IMR-90 (cell line): ENCODE data around the gene RADX. TPM values are rescaled to one million over a fixed set of nuclear protein-coding genes. Genes with fewer than 3 reads are reported as not detected.

Source experiments
- ATAC-seq: fragments of 200-7000 bp; cut with Tn5 transposase; 2 replicates; pipeline ENCODE4 v1.9.1; 2020; ENCODE audit warnings: low read depth, mild to moderate bottlenecking, moderate library complexity
- BruUV-seq: library from RNA; stranded (reverse); fragments of 400-500 nt; replicated peaks from 2 replicates; lab custom pipeline; 2021; lab: Mats Ljungman, UMichigan
- CTCF ChIA-PET: fragments of 300-600 bp; formaldehyde crosslinking; extraction: SDS; loops from one replicate; lab custom pipeline; 2021; ENCODE audit warnings: antibody characterized with exemption; lab: Yijun Ruan, JAX
- POLR2A ChIA-PET: fragments of 300-600 bp; sonication (Branson Sonifier 250); formaldehyde crosslinking; loops from one replicate; lab custom pipeline; 2022; ENCODE audit warnings: antibody characterized with exemption; ENCODE audit not compliant: unreplicated experiment; lab: Charles Lee
- DNase-seq: peaks from one replicate; pipeline ENCODE4 v3.0.0; 2013
- H2AFZ ChIP-seq: replicated peaks from 2 replicates; pipeline ENCODE3; 2013; ENCODE audit warnings: low read length, mild to moderate bottlenecking; ENCODE audit not compliant: poor library complexity
- H2AK5ac ChIP-seq: 2 replicates; pipeline ENCODE4 v1.6.1; 2013; ENCODE audit warnings: low read depth, low read length, inconsistent platforms
- H2AK9ac ChIP-seq: replicated peaks from 2 replicates; pipeline ENCODE3; 2013; ENCODE audit warnings: mild to moderate bottlenecking, low read depth, low read length, moderate library complexity; ENCODE audit not compliant: poor library complexity
- H2BK120ac ChIP-seq: 2 replicates; pipeline ENCODE4 v1.6.1; 2013; ENCODE audit warnings: low read depth, low read length, inconsistent platforms
- H2BK15ac ChIP-seq: 3 replicates; pipeline ENCODE4 v1.6.1; 2013; ENCODE audit warnings: low read depth, low read length, inconsistent platforms
- H2BK20ac ChIP-seq: 2 replicates; pipeline ENCODE4 v1.6.1; 2013; ENCODE audit warnings: low read depth, mild to moderate bottlenecking, inconsistent platforms, low read length, moderate library complexity
- H2BK5ac ChIP-seq: 2 replicates; pipeline ENCODE4 v1.6.1; 2013; ENCODE audit warnings: mild to moderate bottlenecking, low read depth, low read length, inconsistent platforms; ENCODE audit not compliant: poor library complexity, severe bottlenecking
- H3K14ac ChIP-seq: replicated peaks from 2 replicates; pipeline ENCODE4 v1.6.1; 2013; ENCODE audit warnings: low read depth, low read length, inconsistent platforms
- H3K18ac ChIP-seq: 2 replicates; pipeline ENCODE4 v1.6.1; 2013; ENCODE audit warnings: low read depth, low read length, control low read depth
- H3K23ac ChIP-seq: 2 replicates; pipeline ENCODE4 v1.6.1; 2013; ENCODE audit warnings: low read depth, low read length, inconsistent platforms
- H3K27ac ChIP-seq: 2 replicates; pipeline ENCODE4 v1.5.1; 2013; ENCODE audit warnings: mild to moderate bottlenecking, control low read depth, low read length; ENCODE audit not compliant: insufficient read depth
- H3K27me3 ChIP-seq: 2 replicates; pipeline ENCODE4 v1.6.1; 2013; ENCODE audit warnings: low read length; ENCODE audit not compliant: control insufficient read depth, insufficient read depth
- H3K36me3 ChIP-seq: 2 replicates; pipeline ENCODE4 v1.6.1; 2013; ENCODE audit warnings: low read length, mixed read lengths; ENCODE audit not compliant: control insufficient read depth, insufficient read depth
- H3K4ac ChIP-seq: 2 replicates; pipeline ENCODE4 v1.6.1; 2013; ENCODE audit warnings: low read depth, low read length, inconsistent platforms
- H3K4me1 ChIP-seq: 2 replicates; pipeline ENCODE4 v1.6.1; 2013; ENCODE audit warnings: low read length, mixed read lengths; ENCODE audit not compliant: control insufficient read depth, insufficient read depth
- H3K4me2 ChIP-seq: 2 replicates; pipeline ENCODE4 v1.6.1; 2013; ENCODE audit warnings: low read depth, mild to moderate bottlenecking, control low read depth, low read length, moderate library complexity
- H3K4me3 ChIP-seq: 2 replicates; pipeline ENCODE4 v1.5.1; 2013; ENCODE audit warnings: low read depth, mild to moderate bottlenecking, control low read depth, low read length, moderate library complexity; ENCODE audit not compliant: insufficient read depth
- H3K56ac ChIP-seq: 2 replicates; pipeline ENCODE4 v1.6.1; 2013; ENCODE audit warnings: low read length, inconsistent platforms; ENCODE audit not compliant: insufficient read depth; ENCODE audit errors: extremely low read depth
- H3K79me1 ChIP-seq, 2 experiments: 2 replicates each; pipeline ENCODE4 v1.6.1; 2013; ENCODE audit warnings: low read length in 2 of 2, inconsistent platforms in 1 of 2, low read depth in 1 of 2
- H3K9ac ChIP-seq: 2 replicates; pipeline ENCODE4 v1.6.1; 2013; ENCODE audit warnings: low read depth, low read length, control low read depth
- H3K9me1 ChIP-seq: 2 replicates; pipeline ENCODE4 v1.6.1; 2013; ENCODE audit warnings: low read length, inconsistent platforms; ENCODE audit not compliant: insufficient read depth
- H3K9me3 ChIP-seq: 2 replicates; pipeline ENCODE4 v1.6.1; 2013; ENCODE audit warnings: low read length; ENCODE audit not compliant: control insufficient read depth, insufficient read depth
- H4K20me1 ChIP-seq: 2 replicates; pipeline ENCODE4 v1.6.1; 2013; ENCODE audit warnings: low read length, inconsistent platforms; ENCODE audit not compliant: insufficient read depth
- H4K5ac ChIP-seq: 2 replicates; pipeline ENCODE4 v1.6.1; 2013; ENCODE audit warnings: mild to moderate bottlenecking, low read depth, low read length, control low read depth
- H4K8ac ChIP-seq, 2 experiments: 2 replicates each; pipeline ENCODE4 v1.6.1; 2013; ENCODE audit warnings: low read depth in 2 of 2, low read length in 2 of 2, control low read depth in 1 of 2, inconsistent platforms in 1 of 2
- H4K91ac ChIP-seq: 2 replicates; pipeline ENCODE4 v1.6.1; 2013; ENCODE audit warnings: low read depth, low read length, inconsistent platforms; ENCODE audit not compliant: insufficient read depth
- BHLHE40 ChIP-seq: fragments of 150-350 bp; IDR thresholded peaks from 2 replicates; pipeline ENCODE4 v1.6.1; 2016; ENCODE audit warnings: mild to moderate bottlenecking, low read depth, low read length
- FOS ChIP-seq: fragments of 150-350 bp; IDR thresholded peaks from 2 replicates; pipeline ENCODE4 v1.6.1; 2016; ENCODE audit warnings: low read depth, low read length
- MAZ ChIP-seq: IDR thresholded peaks from 2 replicates; pipeline ENCODE4 v1.6.1; 2012; ENCODE audit warnings: low read depth, mild to moderate bottlenecking, low read length, improper control_type of control experiment, moderate library complexity, borderline replicate concordance
- MXI1 ChIP-seq: IDR thresholded peaks from 2 replicates; pipeline ENCODE4 v1.6.1; 2012; ENCODE audit warnings: low read depth, mild to moderate bottlenecking, low read length, moderate library complexity, borderline replicate concordance
- NFE2L2 ChIP-seq: fragments of 150-350 bp; IDR thresholded peaks from 2 replicates; pipeline ENCODE4 v1.6.1; 2016; ENCODE audit warnings: low read depth, mild to moderate bottlenecking, low read length
- POLR2A ChIP-seq: IDR thresholded peaks from 2 replicates; pipeline ENCODE4 v1.6.1; 2012; ENCODE audit warnings: mild to moderate bottlenecking, low read depth, low read length
- RAD21 ChIP-seq: IDR thresholded peaks from 2 replicates; pipeline ENCODE4 v1.6.1; 2012; ENCODE audit warnings: low read length, improper control_type of control experiment
- RFX5 ChIP-seq: IDR thresholded peaks from 2 replicates; pipeline ENCODE4 v1.8.0; 2012; ENCODE audit warnings: low read depth, mild to moderate bottlenecking, low read length, moderate library complexity
- SMC3 ChIP-seq: fragments of 150-350 bp; IDR thresholded peaks from 2 replicates; pipeline ENCODE4 v1.6.1; 2016; ENCODE audit warnings: low read depth, mild to moderate bottlenecking, antibody characterized with exemption, low read length, moderate library complexity
- USF2 ChIP-seq: fragments of 150-350 bp; IDR thresholded peaks from 2 replicates; pipeline ENCODE4 v1.6.1; 2017; ENCODE audit warnings: mild to moderate bottlenecking, antibody characterized with exemption, low read length, low read depth
- WGBS, 2 experiments: methylation state at CpG; one replicate each; pipeline versions ENCODE4 v1.1.5 to v1.1.7; 2013; ENCODE audit warnings: missing lambda C conversion rate in 2 of 2; ENCODE audit not compliant: insufficient read length in 1 of 2; ENCODE audit errors: extremely low coverage in 2 of 2; 5-methylcytosine and 5-hydroxymethylcytosine counted together
- dilution Hi-C: fragments of 300-500 bp; cut with HindIII; formaldehyde crosslinking; loops from one replicate; pipeline ENCODE4 v1.14.3; 2018; ENCODE audit warnings: low sequenced_read_pairs; ENCODE audit not compliant: unreplicated experiment
- in situ Hi-C: fragments of 300-500 bp; cut with MboI; formaldehyde crosslinking; loops from 3 replicates; pipeline ENCODE4 v1.14.3; 2019; ENCODE audit warnings: low sequenced_read_pairs, inconsistent platforms, mixed read lengths
- intact Hi-C: fragments of 100-400 bp; cut with micrococcal nuclease; formaldehyde crosslinking; loops from 2 replicates; pipeline ENCODE4 v1.10.0; 2022
- polyA plus RNA-seq, 3 experiments: library from polyadenylated mRNA; depleted of rRNA; stranded (reverse); fragments of >200 nt; gene quantifications; 2 replicates each; pipeline ENCODE4 v1.2.3, GENCODE V29; 2012; ENCODE audit warnings: low replicate concordance in 1 of 3
- total RNA-seq: library from RNA; depleted of rRNA; stranded (reverse); fragments of >200 nt; gene quantifications from 2 replicates; pipeline ENCODE4 v1.2.3, GENCODE V29; 2012
- TF ChIP-seq, protein P1 (sequence below): conservative IDR thresholded peaks from 2 replicates; pipeline ENCODE4 v1.5.1; 2012; ENCODE audit warnings: mild to moderate bottlenecking, low read depth, low read length, improper control_type of control experiment
- TF ChIP-seq, protein P2 (sequence below): fragments of 150-350 bp; IDR thresholded peaks from 2 replicates; pipeline ENCODE4 v1.6.1; 2016; ENCODE audit warnings: low read depth, mild to moderate bottlenecking, low read length, moderate library complexity, borderline replicate concordance

Gene RADX
- total and polyA plus RNA-seq, 2 of the 4 experiments (the other 2 are of a cell fraction), result 1.6 to 1.8 TPM

DNA sequence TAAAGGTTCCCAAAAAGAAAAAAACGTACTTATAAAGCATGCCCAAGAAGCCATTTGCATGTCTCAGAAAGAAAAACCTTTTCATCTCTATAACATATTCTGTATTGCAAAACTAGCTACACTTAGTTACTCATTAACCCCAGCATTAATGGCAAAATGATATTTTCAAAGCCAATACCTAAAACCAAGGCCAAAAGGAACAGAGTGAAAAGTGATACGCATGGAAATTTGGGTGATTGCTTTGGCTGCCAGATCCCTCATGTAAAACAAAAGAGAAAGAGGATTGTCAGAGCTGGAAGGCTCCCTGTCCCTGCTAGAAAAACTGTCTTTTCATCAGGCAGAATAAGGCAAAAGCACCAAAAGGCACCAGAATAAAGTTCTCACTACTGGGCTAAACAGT, 46.8 kb upstream of the RADX start (continued):
- TF ChIP-seq, protein P1, sequence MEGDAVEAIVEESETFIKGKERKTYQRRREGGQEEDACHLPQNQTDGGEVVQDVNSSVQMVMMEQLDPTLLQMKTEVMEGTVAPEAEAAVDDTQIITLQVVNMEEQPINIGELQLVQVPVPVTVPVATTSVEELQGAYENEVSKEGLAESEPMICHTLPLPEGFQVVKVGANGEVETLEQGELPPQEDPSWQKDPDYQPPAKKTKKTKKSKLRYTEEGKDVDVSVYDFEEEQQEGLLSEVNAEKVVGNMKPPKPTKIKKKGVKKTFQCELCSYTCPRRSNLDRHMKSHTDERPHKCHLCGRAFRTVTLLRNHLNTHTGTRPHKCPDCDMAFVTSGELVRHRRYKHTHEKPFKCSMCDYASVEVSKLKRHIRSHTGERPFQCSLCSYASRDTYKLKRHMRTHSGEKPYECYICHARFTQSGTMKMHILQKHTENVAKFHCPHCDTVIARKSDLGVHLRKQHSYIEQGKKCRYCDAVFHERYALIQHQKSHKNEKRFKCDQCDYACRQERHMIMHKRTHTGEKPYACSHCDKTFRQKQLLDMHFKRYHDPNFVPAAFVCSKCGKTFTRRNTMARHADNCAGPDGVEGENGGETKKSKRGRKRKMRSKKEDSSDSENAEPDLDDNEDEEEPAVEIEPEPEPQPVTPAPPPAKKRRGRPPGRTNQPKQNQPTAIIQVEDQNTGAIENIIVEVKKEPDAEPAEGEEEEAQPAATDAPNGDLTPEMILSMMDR, result no peak
- TF ChIP-seq, protein P2, sequence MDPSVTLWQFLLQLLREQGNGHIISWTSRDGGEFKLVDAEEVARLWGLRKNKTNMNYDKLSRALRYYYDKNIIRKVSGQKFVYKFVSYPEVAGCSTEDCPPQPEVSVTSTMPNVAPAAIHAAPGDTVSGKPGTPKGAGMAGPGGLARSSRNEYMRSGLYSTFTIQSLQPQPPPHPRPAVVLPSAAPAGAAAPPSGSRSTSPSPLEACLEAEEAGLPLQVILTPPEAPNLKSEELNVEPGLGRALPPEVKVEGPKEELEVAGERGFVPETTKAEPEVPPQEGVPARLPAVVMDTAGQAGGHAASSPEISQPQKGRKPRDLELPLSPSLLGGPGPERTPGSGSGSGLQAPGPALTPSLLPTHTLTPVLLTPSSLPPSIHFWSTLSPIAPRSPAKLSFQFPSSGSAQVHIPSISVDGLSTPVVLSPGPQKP, result no peak
- TF ChIP-seq FOS (no peak), RAD21 (no peak)

GRCh38 chrX:106566362-106566761, 45.4 kb upstream of the RADX start:
- WGBS, 2 experiments, result 100% methylated on average over 1 of the region's 8 CpGs; no CpG with 5 or more reads in 1 of the 2 experiments
- Histone ChIP-seq H3K56ac (no peak overlapping the region), H3K27ac (no peak overlapping the region), H3K4ac (no peak overlapping the region), H3K14ac (no peak overlapping the region), H3K23ac (no peak overlapping the region), H2AK9ac (no peak overlapping the region), H3K4me1 (no peaks in the 10 kb centered on the region), H3K9me3 (no peaks in the 10 kb centered on the region), H3K9me1 (no peaks in the 10 kb centered on the region), H3K4me2 (no peak overlapping the region), H2BK120ac (no peak overlapping the region), H3K27me3 (peaks cover 4% of the 10 kb centered on the region), H3K79me1 (no peaks in the 10 kb centered on the region), H3K18ac (no peak overlapping the region), H4K91ac (no peak overlapping the region), H2AK5ac (no peak overlapping the region), H4K20me1 (no peaks in the 10 kb centered on the region), H2AFZ (no peak overlapping the region), H3K36me3 (no peaks in the 10 kb centered on the region), H3K9ac (no peak overlapping the region), H2BK15ac (no peak overlapping the region), H4K8ac (no peak overlapping the region), H2BK5ac (no peak overlapping the region), H3K4me3 (no peak overlapping the region), H2BK20ac (no peak overlapping the region), H4K5ac (no peak overlapping the region)
- DNase-seq (no peak), ATAC-seq (no peak)
- dilution Hi-C loops (no loop called here), intact Hi-C loops (no loop called here), in situ Hi-C loops (no loop called here)
- TF ChIP-seq USF2, result no peak
- TF ChIP-seq MXI1, result no peak
- TF ChIP-seq BHLHE40, result no peak
- TF ChIP-seq SMC3, result no peak
- no peak for TF ChIP-seq RFX5
- no peak for TF ChIP-seq MAZ
- TF ChIP-seq FOS, result no peak
- no peak for TF ChIP-seq POLR2A
- TF ChIP-seq NFE2L2, result no peak
- ChIA-PET CTCF (no interaction called here), POLR2A (no interaction called here)
- BruUV-seq, result no TSS peak
